Colonic mucosa (tissue), 4 donors: ENCODE data around the gene B9D1. TPM values are rescaled to one million over a fixed set of nuclear protein-coding genes. Genes with fewer than 3 reads are reported as not detected.

Source experiments
- DNase-seq: peaks from one replicate; pipeline ENCODE4 v3.0.0-alpha.2; 2020
- H3K27ac ChIP-seq: fragments of 200-600 bp; one replicate; pipeline ENCODE4 v1.8.0; 2021
- H3K27me3 ChIP-seq: fragments of 200-600 bp; one replicate; pipeline ENCODE4 v1.8.0; 2021
- H3K36me3 ChIP-seq: fragments of 200-600 bp; one replicate; pipeline ENCODE4 v1.8.0; 2021
- H3K4me1 ChIP-seq: fragments of 200-600 bp; one replicate; pipeline ENCODE4 v1.8.0; 2021; ENCODE audit warnings: mild to moderate bottlenecking
- H3K4me3 ChIP-seq: fragments of 200-600 bp; one replicate; pipeline ENCODE4 v1.8.0; 2021
- H3K9ac ChIP-seq, 2 donors: one replicate each; pipeline ENCODE4 v1.7.0; 2013; ENCODE audit warnings: control low read depth in 2 of 2, low read depth in 2 of 2, low read length in 2 of 2
- H3K9me3 ChIP-seq: fragments of 200-600 bp; one replicate; pipeline ENCODE4 v1.8.0; 2021
- intact Hi-C: fragments of 100-400 bp; cut with DNase I; formaldehyde crosslinking; loops from one replicate; pipeline ENCODE4 v1.14.1; 2022
- total RNA-seq, 2 donors: library from RNA; stranded (reverse); fragmentation: NEBNext Ultra II Directional in 1 of 2; extraction: Animal tissue kit (Norgen Biotek cat#: 25700) in 1 of 2; gene quantifications; one replicate each; pipeline ENCODE4 v1.2.1, GENCODE V29; 2021
- TF ChIP-seq, protein P1 (sequence below): fragments of 200-600 bp; IDR thresholded peaks from one replicate; pipeline ENCODE4 v1.8.0; 2022; ENCODE audit warnings: antibody characterized with exemption, mild to moderate bottlenecking
- donor health status: healthy.
- donor health status: DM: no; HTN: no; CAD: no.
- donor health status: DM: no; HTN: no; CAD: no.

The B9D1 gene
- total RNA-seq, 2 donors from 2014 or later, result 5.6 to 11.9 TPM

DNA sequence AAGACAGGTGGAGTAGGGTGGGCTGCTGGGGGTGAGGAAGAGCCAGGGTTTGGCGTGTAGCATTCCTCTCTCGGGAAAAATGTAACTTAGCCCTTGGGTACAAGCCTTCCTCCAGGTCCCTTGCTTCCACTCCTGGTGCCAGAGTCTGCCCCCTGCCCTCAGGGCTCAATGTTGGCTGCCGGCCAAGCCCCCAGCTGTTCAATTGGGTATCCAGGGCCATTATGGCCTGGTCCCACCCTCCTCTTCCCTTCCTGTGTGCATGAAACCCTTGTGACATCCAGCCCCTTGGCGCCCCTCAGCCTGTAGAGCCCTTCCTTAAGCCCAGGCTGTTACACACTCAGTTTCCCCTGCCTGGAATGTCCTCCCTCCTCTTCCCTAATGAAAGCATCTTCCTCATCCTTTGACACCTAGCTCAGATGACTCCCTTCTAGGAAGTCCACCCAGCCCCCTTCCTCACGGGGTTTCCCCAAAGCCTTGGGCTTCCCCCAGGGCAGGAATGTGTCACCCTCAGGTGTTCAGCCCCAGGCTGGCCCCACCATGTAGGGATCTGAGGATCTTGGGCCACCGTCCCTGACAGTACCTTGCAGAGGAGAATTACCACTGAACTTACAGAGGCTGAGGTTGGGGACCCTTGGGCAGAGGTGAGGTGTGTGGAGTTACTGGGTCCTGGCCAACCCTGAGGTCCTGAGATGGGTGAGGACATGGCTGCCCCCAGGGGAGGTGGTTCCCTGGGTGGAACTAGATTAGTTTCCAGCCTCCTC lies 30.0 kb downstream of the B9D1 start:
- Histone ChIP-seq H3K36me3 (no peaks in the 10 kb centered on the region), H3K4me1 (no peaks in the 10 kb centered on the region), H3K27me3 (no peaks in the 10 kb centered on the region), H3K4me3 (no peak overlapping the region), H3K9ac (no peak overlapping the region), H3K27ac (no peak overlapping the region), H3K9me3 (no peaks in the 10 kb centered on the region)
- intact Hi-C loops, result no loop called here
- TF ChIP-seq, protein P1, sequence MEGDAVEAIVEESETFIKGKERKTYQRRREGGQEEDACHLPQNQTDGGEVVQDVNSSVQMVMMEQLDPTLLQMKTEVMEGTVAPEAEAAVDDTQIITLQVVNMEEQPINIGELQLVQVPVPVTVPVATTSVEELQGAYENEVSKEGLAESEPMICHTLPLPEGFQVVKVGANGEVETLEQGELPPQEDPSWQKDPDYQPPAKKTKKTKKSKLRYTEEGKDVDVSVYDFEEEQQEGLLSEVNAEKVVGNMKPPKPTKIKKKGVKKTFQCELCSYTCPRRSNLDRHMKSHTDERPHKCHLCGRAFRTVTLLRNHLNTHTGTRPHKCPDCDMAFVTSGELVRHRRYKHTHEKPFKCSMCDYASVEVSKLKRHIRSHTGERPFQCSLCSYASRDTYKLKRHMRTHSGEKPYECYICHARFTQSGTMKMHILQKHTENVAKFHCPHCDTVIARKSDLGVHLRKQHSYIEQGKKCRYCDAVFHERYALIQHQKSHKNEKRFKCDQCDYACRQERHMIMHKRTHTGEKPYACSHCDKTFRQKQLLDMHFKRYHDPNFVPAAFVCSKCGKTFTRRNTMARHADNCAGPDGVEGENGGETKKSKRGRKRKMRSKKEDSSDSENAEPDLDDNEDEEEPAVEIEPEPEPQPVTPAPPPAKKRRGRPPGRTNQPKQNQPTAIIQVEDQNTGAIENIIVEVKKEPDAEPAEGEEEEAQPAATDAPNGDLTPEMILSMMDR, result no peak
- DNase-seq, result no peak

DNA sequence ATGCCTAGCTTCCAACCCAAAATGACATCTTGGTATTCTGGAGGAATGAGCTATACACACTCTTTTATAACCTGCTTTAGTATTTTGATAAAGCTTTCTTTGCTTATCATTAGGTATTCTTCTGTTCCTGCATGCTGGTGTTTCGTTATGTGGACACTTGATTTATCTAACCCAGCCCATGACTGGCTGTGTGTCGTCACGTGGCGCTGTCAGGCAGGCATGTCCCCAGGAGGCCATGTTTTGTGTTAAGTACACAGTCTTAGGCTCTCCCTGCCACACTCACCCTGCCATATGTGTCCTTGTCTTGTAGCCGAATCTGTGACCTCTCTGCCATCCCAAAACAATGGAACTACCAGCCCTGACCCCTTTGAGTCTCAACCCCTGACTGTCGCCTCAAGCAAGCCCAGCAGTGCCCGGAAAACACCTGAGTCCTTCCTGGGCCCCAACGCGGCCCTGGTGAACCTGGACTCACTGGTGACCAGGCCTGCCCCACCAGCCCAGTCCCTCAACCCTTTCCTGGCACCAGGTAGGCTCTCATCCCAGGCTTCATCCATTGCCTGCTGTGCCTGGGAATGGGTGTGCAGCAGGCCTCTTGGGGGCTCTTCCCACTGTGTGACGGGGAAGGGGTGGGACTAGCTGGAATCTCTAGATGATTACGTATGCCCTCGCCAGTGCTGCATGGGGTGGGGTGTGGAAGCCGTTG lies 30.8 kb downstream of the B9D1 start:
- no peak for DNase-seq
- intact Hi-C loops, result no loop called here
- no peak overlapping the region for H3K27ac ChIP-seq
- no peaks in the 10 kb centered on the region for H3K9me3 ChIP-seq
- H3K9ac ChIP-seq, result no peak overlapping the region
- no peaks in the 10 kb centered on the region for H3K4me1 ChIP-seq
- no peak overlapping the region for H3K4me3 ChIP-seq
- H3K27me3 ChIP-seq, result no peaks in the 10 kb centered on the region
- TF ChIP-seq, protein P1, result no peak
- H3K36me3 ChIP-seq, result no peaks in the 10 kb centered on the region

DNA sequence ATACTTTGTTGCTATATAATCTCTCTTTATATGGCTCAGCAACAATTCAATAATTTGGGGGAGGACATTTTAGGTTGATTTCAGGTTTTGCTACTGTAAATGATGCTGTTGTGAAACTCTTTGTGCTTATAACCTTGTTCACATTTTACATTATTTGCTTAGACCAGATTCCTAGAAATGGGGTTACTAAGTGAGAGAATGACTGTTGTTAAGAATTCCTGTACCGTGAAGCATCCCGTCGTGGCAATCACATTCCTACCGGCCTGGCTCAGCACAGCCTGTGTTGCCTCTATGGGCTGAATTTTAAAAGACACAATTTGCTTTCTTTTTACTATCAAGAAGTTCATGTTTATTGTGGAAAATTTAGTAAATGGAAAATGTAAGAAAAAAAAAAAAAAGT lies 31.4 kb downstream of the B9D1 start:
- Histone ChIP-seq H3K27ac (no peak overlapping the region), H3K4me1 (no peaks in the 10 kb centered on the region), H3K9ac (no peak overlapping the region), H3K36me3 (no peaks in the 10 kb centered on the region), H3K4me3 (no peak overlapping the region), H3K27me3 (no peaks in the 10 kb centered on the region), H3K9me3 (no peaks in the 10 kb centered on the region)
- TF ChIP-seq, protein P1, result no peak
- intact Hi-C loops, result no loop called here
- no peak for DNase-seq

DNA sequence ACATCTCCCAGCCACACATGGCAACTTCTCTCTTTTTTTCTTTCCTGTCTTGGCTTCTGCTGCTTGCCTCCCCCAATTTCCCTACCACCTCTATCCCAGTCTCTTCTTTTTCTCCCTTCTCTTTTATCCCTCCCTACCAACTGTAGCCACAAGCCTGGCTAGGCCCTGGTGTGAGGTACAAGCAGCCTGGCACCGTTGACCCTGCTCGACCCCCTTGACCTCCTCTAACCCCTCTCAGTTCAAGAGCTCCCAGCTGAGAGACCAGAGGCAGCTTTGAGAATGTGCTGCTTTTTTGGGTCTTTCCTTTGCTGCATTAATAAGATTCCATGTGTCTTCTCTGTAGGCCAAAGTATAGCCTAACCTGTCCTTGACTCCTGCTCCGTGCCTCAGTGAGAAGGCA lies 32.3 kb downstream of the B9D1 start:
- H3K27ac ChIP-seq, result no peak overlapping the region
- no peak overlapping the region for H3K9ac ChIP-seq
- intact Hi-C loops, result no loop called here
- H3K36me3 ChIP-seq, result no peaks in the 10 kb centered on the region
- no peak overlapping the region for H3K4me3 ChIP-seq
- DNase-seq, result no peak
- no peaks in the 10 kb centered on the region for H3K4me1 ChIP-seq
- H3K9me3 ChIP-seq, result no peaks in the 10 kb centered on the region
- TF ChIP-seq, protein P1, result no peak
- no peaks in the 10 kb centered on the region for H3K27me3 ChIP-seq

DNA sequence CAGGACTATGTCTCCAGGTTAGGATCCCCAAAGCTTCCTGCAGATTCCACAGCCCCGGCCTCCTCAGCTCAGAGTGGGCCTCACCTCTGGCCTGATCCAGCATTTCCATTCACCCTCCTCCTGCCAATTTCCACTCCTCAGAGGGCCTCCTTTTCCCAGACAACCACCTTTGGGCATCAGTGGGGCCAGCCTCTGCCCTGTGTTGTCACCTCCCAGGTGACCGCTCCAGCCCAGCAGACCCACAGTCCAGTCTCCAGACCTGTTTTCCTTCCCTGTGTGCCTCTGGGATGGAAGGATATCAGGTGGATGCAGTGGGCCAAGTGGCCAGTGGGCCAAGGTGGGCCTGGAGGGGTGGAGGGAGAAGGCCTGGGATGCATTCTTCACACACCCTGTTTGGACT lies 32.7 kb downstream of the B9D1 start:
- intact Hi-C loops, result no loop called here
- no peak for DNase-seq
- Histone ChIP-seq H3K27me3 (no peaks in the 10 kb centered on the region), H3K9me3 (no peaks in the 10 kb centered on the region), H3K9ac (no peak overlapping the region), H3K4me3 (no peak overlapping the region), H3K27ac (no peak overlapping the region), H3K36me3 (no peaks in the 10 kb centered on the region), H3K4me1 (no peaks in the 10 kb centered on the region)
- TF ChIP-seq, protein P1, result no peak
